GM21723 (cell line): ENCODE measurements around the gene PAX7.

Source experiments
- ATAC-seq: cut with Tn5 transposase; IDR thresholded peaks from one replicate; pipeline ENCODE4 v1.9.1; 2021; ENCODE audit warnings: mild to moderate bottlenecking, moderate library complexity; ENCODE audit not compliant: unreplicated experiment

PAX7 gene

DNA sequence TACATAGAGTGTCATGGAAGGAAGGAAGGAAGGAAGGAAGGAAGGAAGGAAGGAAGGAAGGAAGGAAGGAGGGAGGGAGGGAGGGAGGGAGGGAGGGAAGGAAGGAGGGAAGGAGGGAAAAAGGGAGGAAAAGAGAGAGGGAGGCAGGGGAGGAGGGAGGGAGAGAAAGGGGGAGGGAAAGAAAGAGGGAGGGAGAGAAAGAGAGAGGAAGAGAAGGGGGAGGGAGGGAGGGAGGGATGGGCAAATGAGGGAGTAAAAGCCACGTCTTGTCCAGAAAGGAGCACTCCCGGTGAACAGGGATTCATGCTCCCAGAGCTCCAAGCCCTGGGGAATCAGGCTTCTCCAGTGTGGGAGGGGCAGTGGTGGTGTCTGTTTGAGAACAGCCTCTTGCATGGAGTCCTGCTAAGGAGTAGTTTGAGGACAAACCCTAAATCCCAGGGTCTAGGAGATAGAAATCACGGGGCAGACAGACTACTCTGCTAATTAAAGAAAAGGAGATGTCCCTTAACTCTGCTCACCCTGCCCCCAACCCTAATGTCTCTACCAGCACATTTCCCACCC, 157.3 kb downstream of the PAX7 start:
- ATAC-seq = no peak

DNA sequence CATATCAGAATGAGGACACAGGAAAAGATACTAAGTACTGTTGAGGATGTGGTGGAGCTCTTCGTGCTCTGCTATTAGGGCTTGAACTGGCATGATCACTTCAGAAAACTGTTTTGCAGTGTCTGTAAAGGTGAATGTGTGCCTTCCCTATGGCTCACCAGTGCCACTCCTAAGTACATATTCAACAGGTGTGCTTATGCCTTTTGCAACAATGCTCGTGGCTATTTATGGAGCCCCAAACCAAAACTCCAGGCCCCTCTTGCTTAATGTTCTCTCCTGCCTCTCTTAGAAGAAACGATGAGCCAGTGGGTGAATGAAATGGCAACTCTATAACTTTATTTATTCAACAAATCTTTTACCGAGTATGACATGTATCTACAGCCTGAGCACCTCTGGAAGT, 158.6 kb downstream of the PAX7 start:
- ATAC-seq = no peak

DNA sequence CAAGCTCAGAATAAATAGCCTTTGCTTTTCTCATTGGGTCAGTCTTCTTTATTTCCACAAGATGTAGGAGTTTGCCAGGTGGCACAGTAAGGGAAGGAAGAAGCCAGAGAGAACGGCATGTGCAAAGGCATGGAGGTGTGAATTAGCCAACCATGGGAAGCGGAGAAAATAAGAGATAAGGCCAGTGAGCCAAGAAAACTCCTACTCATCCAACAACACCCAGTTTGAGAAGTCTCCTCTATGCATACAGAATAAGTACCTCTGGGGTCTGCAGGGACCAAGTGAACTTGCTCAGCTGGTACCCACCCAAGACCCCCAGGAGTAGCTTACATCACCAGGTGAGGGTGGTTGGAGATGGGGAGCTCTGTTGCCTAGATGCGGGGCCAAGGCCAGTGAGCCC, 162.1 kb downstream of the PAX7 start:
- ATAC-seq = no peak

DNA sequence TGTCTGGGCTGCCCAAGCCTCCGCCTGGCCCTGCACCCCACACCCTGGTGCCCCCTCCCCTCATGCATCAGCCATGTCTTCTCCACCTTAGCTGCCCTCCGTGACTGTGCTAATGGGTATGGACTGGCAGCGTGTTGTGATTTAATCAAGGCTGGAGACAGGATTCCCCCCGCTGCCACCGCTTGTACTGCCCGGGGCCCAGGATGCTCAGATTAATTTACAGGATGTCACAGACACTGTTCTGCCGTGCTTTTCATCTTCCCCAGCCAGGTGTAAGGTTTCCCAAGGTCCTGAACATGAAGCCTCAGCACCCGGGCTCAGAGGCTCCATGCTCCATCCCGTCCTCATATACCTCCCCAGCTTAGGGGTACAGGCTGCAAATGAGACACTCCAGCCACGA, 162.5 kb downstream of the PAX7 start:
- ATAC-seq = no peak

DNA sequence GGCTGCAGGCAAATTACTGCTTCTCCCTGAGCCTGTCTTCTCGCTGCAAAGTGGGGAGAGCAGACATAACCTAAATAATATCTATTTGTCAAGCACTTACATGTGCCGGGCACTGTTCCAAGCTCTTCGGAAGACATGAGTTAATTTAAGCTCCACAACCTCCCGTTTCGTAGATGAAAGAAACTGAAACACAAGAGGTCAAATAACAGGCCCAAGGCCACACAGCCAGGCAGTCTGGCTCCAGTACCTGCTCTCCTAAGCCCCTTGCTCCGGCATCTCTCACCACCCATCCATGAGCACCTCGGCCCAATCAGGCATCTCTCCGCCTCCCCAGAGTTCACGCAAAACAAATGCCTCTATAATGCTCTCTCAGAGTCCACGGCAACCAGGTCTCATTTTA, 163.4 kb downstream of the PAX7 start:
- ATAC-seq = no peak

DNA sequence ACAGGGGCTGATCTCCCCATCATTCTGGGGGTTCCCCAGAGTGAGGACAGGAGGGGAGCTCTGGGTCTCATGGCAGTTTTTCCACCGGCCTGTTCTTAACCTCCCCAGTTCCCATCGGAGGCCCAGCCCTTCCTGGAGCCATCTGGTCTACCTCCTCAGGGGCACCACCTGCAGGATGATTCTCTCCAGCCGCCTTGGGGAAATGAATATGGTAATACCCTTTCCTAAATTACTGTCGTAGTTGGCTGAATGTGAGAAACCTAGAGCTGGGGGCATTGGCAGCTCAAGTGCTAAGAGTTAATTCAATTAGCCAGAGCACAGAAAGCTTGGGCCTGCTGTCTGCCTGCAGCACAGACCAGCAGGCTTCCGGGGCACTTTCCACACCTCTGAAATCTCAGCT, 163.9 kb downstream of the PAX7 start:
- ATAC-seq = no peak

DNA sequence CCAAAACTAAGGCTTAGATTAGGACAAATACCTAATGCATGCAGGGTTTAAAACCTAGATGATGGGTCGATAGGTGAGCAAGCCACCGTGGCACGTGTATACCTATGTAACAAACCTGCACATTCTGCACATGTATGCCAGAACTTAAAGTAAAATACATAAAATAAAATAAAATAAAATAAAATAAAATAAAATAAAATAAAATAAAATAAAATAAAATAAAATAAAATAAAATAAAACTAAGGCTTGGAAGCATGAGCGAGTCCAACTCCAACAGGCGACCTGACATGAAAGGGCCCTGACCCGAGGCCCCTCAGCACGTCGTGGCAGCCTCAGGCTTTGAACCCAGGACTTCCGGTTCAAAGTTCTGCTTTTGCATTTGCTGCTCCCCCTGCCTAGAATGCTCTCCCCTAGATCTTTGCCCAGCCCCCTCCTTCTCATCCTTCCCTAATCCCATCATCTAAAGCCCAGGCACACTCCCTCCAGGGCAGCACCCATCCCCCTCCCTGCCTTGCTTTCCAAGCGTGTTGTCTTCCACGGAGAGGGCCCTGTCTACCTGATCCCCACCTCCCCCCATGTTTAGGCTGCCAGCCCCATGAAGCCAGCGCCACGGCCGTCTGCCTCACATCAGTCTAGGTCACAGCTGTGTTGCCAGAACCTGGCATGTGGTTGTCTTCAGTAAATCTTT, 164.5 kb downstream of the PAX7 start:
- ATAC-seq = no peak

DNA sequence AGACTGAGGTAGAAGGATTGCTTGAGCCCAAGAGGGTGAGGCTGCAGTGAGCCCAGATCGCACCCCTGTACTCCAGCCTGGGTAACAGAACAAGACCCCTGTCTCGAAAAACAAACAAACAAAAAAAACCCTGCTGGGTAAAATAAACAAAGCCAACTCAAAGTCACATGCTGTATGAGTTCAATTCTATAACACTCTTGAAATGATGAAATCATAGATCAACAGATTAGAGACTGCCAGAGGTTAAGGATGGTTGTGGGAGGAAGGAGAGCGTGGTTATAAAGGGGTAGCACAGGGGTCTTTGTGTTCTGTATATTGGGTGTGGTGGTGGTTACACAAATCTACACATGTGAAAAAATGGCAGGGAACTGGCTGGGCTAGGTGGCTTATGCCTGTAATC, 166.3 kb downstream of the PAX7 start:
- ATAC-seq = no peak
